Thyroid gland (tissue), 4 donors: Measurements from ENCODE around the gene METTL21C. TPM values are rescaled to one million over a fixed set of nuclear protein-coding genes. Genes with fewer than 3 reads are reported as not detected.

Experiments
- DNase-seq, 2 donors: peaks; one replicate each; pipeline ENCODE4 v3.0.0-alpha.2; 2019
- H3K27ac ChIP-seq, 3 donors: fragments of 200-600 bp; sonication (generic); 1 replicate in 2 of 3; 2 replicates in 1 of 3; pipeline ENCODE4 v1.5.1; 2016 to 2019; ENCODE audit warnings: mild to moderate bottlenecking in 1 of 3, moderate library complexity in 1 of 3
- H3K27me3 ChIP-seq: fragments of 200-600 bp; sonication (generic); one replicate; pipeline ENCODE4 v1.5.1; 2019
- H3K36me3 ChIP-seq, 2 donors: fragments of 200-600 bp; sonication (generic); one replicate each; pipeline ENCODE4 v1.5.1; 2016 to 2019
- H3K4me1 ChIP-seq, 2 donors: fragments of 200-600 bp; sonication (generic); one replicate each; pipeline ENCODE4 v1.5.1; 2017 to 2019
- H3K4me3 ChIP-seq, 3 donors: fragments of 200-600 bp; sonication (generic); replicated peaks in 1 of 3; 1 replicate in 2 of 3; 2 replicates in 1 of 3; pipeline ENCODE4 v1.5.1; 2016; ENCODE audit warnings: mild to moderate bottlenecking in 1 of 3
- H3K9me3 ChIP-seq: fragments of 200-600 bp; sonication (generic); one replicate; pipeline ENCODE4 v1.5.1; 2017
- POLR2A ChIP-seq, 2 donors: fragments of 450-650 bp; IDR thresholded peaks; one replicate each; pipeline ENCODE4 v1.6.1; 2017; ENCODE audit warnings: antibody characterized with exemption in 2 of 2, mild to moderate bottlenecking in 2 of 2, moderate library complexity in 1 of 2
- whole genome bisulfite sequencing, 2 donors: methylation state at CpG; one replicate each; pipeline ENCODE4 v1.1.5; 2017; 5-methylcytosine and 5-hydroxymethylcytosine counted together
- intact Hi-C: fragments of 100-400 bp; cut with DNase I; formaldehyde crosslinking; loops from one replicate; pipeline ENCODE4 v1.15.1; 2023
- total RNA-seq, 4 donors: library from RNA; depleted of rRNA; stranded (reverse); fragments of >200 nt; gene quantifications; one replicate each; pipeline ENCODE4 v1.2.3, GENCODE V29; 2016
- TF ChIP-seq, protein P1 (sequence below), 6 experiments: fragments of 200-600 bp in 3 of 6; fragments of 450-650 bp in 3 of 6; sonication (generic) in 3 of 6; IDR thresholded peaks; one replicate each; pipeline ENCODE4 v1.5.1; 2016 to 2019; ENCODE audit warnings: antibody characterized with exemption in 6 of 6, mild to moderate bottlenecking in 2 of 6, inconsistent platforms in 1 of 6, moderate library complexity in 1 of 6

METTL21C gene
- total RNA-seq, 4 donors from 2014 or later = not detected

DNA sequence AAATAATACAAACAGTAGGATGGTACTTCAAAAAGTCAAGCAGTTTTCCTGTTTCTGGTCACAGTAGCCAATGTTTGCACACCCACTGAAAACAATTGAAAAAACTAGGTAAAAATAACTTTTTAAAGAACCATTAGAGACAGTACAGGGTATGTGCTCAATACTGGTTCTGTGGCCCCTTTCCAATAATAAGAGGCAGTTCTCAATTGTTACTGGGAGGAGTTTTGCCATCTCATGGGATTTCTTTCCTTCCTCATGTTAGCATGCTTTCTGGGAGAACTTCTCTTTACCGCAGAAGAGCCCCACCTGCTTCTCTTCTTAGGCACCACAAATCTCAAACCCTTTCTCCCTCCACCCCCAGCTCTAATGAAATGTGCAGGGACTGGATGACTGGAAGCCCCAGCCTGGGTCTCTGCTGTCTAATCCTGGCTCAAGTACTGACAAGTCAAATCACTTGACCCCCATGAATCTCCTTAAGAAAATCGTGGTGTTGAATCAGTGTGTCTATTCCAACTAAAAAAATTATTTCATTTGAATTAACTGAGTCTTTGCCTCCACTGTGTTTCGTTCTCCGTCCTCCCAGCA, 14.6 kb downstream of the METTL21C start:
- intact Hi-C loops = no loop called here
- Histone ChIP-seq H3K9me3 (no peaks in the 10 kb centered on the region), H3K27ac (peak overlapping the region; percentile 18 to 57 (median 42)), H3K27me3 (no peaks in the 10 kb centered on the region), H3K4me3 (no peak overlapping the region), H3K4me1 (peaks cover 27 to 30% of the 10 kb centered on the region in 2 donors), H3K36me3 (peaks cover under 1 to 5% of the 10 kb centered on the region in 2 donors)
- TF ChIP-seq, protein P1, sequence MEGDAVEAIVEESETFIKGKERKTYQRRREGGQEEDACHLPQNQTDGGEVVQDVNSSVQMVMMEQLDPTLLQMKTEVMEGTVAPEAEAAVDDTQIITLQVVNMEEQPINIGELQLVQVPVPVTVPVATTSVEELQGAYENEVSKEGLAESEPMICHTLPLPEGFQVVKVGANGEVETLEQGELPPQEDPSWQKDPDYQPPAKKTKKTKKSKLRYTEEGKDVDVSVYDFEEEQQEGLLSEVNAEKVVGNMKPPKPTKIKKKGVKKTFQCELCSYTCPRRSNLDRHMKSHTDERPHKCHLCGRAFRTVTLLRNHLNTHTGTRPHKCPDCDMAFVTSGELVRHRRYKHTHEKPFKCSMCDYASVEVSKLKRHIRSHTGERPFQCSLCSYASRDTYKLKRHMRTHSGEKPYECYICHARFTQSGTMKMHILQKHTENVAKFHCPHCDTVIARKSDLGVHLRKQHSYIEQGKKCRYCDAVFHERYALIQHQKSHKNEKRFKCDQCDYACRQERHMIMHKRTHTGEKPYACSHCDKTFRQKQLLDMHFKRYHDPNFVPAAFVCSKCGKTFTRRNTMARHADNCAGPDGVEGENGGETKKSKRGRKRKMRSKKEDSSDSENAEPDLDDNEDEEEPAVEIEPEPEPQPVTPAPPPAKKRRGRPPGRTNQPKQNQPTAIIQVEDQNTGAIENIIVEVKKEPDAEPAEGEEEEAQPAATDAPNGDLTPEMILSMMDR (IDR thresholded peaks at IDR 0.05) = no peak
- TF ChIP-seq POLR2A (IDR thresholded peaks at IDR 0.05) = no peak
- no peak for DNase-seq
- WGBS, 2 donors = 60 to 62% methylated on average over 4 of the region's 4 CpGs

DNA sequence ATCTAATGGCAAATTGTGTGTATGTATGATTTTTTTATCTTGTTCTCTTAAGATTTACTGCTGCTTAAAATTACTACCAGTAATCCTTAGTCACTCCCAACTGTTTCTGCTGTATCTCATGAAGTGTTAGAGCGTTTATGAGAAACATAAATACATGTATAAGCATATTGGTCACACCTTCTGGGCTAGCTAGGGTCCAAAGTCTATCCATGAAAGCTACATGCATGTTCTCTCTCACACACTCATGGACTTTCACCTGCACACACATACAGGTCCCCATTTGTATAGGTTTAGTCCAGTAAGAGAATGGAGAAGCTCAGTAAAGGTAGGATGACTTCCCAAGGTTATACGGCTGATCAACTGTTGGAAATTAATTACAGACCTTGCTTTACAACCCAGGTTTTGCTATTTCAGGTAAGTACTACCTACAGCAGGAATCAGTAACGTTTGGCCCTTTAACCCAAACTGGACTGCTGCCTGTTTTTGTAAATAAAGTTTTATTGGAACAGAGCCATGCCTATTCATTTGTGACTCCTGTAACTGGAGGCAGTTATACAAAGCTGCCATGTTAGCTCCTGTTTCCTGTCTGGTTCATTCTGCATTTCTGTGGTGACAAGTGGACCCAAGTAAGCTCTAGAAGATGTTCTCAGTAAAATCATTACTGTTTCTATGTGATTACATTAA, 15.3 kb downstream of the METTL21C start:
- H3K4me3 ChIP-seq = no peak overlapping the region
- H3K9me3 ChIP-seq = no peaks in the 10 kb centered on the region
- peak overlapping the region; percentile 18 to 57 (median 42) for H3K27ac ChIP-seq
- intact Hi-C loops = loop anchor here (10.0 kb wide), 1 partner anchor 75 kb away; no protein-coding TSS in a partner anchor
- H3K27me3 ChIP-seq = no peaks in the 10 kb centered on the region
- peaks cover 6% of the 10 kb centered on the region in 2 donors for H3K36me3 ChIP-seq
- TF ChIP-seq POLR2A (IDR thresholded peaks at IDR 0.05) = no peak
- TF ChIP-seq, protein P1 (IDR thresholded peaks at IDR 0.05) = no peak
- peaks cover 27 to 30% of the 10 kb centered on the region in 2 donors for H3K4me1 ChIP-seq
- no peak for DNase-seq
- 65 to 86% methylated on average over 3 of the region's 3 CpGs for WGBS, 2 donors

DNA sequence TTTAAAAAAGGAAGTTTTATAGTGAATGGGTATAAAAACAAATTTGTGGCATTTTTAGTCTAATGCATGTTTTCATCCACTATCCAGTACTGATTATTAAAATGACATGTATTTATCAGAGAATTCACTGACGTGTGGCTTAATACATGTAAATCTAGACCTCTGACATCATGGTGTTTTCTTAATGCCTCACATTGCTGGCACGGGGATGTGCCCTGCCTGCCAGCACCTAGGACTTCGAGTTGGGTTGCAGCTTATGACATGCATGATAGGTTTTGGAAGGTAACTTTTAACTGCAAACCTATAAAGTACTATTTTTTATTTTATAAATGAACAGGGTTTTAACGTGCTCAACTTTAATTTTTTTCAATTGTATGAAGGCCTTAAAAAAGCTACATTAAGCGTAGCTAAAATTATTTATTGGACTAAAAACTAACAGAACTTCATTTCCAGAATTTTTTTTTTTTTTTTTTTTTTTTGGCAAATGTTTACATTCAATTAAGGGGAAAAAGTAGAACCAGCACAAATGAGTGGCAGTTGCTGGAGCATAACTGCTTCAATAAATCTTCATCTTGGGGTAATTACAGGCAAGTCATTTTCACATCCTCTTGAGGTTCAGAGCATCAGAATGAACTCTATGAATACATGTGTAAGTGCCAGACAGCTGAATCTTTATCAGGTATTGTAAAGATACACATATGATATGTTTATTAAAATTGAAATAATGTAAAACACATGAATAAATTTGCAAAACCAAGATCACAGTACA, 16.3 kb downstream of the METTL21C start:
- DNase-seq = peak; percentile 87 to 88
- Histone ChIP-seq H3K4me1 (peaks cover 27 to 30% of the 10 kb centered on the region in 2 donors), H3K9me3 (no peaks in the 10 kb centered on the region), H3K27me3 (no peaks in the 10 kb centered on the region), H3K4me3 (no peak overlapping the region), H3K36me3 (peaks cover 6 to 11% of the 10 kb centered on the region in 2 donors), H3K27ac (peak overlapping the region; percentile 57 to 72 (median 58))
- 40% methylated on average over 5 of the region's 5 CpGs for WGBS, 2 donors
- intact Hi-C loops = loop anchor here (10.0 kb wide), 1 partner anchor 74 kb away; no protein-coding TSS in a partner anchor
- no peak for TF ChIP-seq POLR2A (IDR thresholded peaks at IDR 0.05)
- TF ChIP-seq, protein P1 (IDR thresholded peaks at IDR 0.05) = no peak

DNA sequence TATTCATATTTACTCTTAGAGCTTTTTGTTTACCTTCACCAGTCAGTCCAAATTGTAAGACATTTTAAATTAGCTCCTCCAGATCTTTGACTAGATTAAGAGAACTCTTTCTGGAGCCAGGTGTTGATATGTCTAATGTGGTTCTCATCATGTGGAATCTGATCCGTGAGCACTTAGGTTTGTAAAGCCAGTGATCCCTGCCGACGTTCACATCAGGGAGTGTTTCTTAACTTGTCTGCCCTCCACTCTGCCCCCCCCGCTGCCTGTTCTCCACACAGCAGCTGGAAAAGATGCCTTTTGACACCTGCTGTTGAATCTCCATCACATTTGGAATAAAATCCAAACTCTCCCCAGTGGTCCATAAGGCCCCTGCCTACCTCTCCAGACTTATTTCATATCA, 17.7 kb downstream of the METTL21C start:
- DNase-seq = peak; percentile 34 to 40
- H3K4me1 ChIP-seq = peaks cover 27 to 30% of the 10 kb centered on the region in 2 donors
- 62 to 70% methylated on average over 4 of the region's 4 CpGs for WGBS, 2 donors
- TF ChIP-seq POLR2A (IDR thresholded peaks at IDR 0.05) = no peak
- TF ChIP-seq, protein P1 (IDR thresholded peaks at IDR 0.05) = no peak
- H3K9me3 ChIP-seq = no peaks in the 10 kb centered on the region
- H3K36me3 ChIP-seq = peaks cover 8 to 11% of the 10 kb centered on the region in 2 donors
- H3K4me3 ChIP-seq = no peak overlapping the region
- peak overlapping the region in 1 of 3 donors; percentile 72 for H3K27ac ChIP-seq
- H3K27me3 ChIP-seq = no peaks in the 10 kb centered on the region
- intact Hi-C loops = loop anchor here (10.0 kb wide), 1 partner anchor 72 kb away; no protein-coding TSS in a partner anchor
